Fibroblast of lung (primary cell): ENCODE data around the gene C1QC. TPM values are rescaled to one million over a fixed set of nuclear protein-coding genes. Genes with fewer than 3 reads are reported as not detected.
"Not testable (repeated sequence)": the region's sequence is repeated elsewhere in the genome, so short reads cannot be mapped to it uniquely, and the experiment has no call there.

Experiments
- DNase-seq, 2 donors: peaks; one replicate each; pipeline versions ENCODE4 v3.0.0 to v3.0.0-alpha.2; 2010; ENCODE audit warnings: low read depth in 2 of 2
- H2AFZ ChIP-seq: 2 replicates; pipeline ENCODE4 v1.5.1; 2012; ENCODE audit warnings: low read length, control low read depth, inconsistent platforms
- H3K27ac ChIP-seq: 2 replicates; pipeline ENCODE4 v1.5.1; 2011; ENCODE audit warnings: low read length, control low read depth; ENCODE audit not compliant: insufficient read depth
- H3K27me3 ChIP-seq: 2 replicates; pipeline ENCODE4 v1.5.1; 2011; ENCODE audit warnings: mild to moderate bottlenecking, low read length; ENCODE audit not compliant: control insufficient read depth, insufficient read depth
- H3K36me3 ChIP-seq: 2 replicates; pipeline ENCODE4 v1.5.1; 2011; ENCODE audit warnings: low read length; ENCODE audit not compliant: control insufficient read depth, insufficient read depth
- H3K4me1 ChIP-seq: 2 replicates; pipeline ENCODE4 v1.5.1; 2011; ENCODE audit warnings: low read length; ENCODE audit not compliant: control insufficient read depth, insufficient read depth; ENCODE audit errors: extremely low read depth
- H3K4me2 ChIP-seq: 2 replicates; pipeline ENCODE4 v1.5.1; 2011; ENCODE audit warnings: low read length, control low read depth; ENCODE audit not compliant: insufficient read depth; ENCODE audit errors: extremely low read depth
- H3K4me3 ChIP-seq, 4 experiments: fragments of 200-600 bp in 1 of 4; sonication (generic) in 1 of 4; replicated peaks in 1 of 4; 2 replicates each; pipeline ENCODE4 v1.5.1; 2011 to 2016; ENCODE audit warnings: low read length in 4 of 4, low read depth in 3 of 4, mild to moderate bottlenecking in 3 of 4, control low read depth in 2 of 4, inconsistent platforms in 1 of 4, mixed read lengths in 1 of 4; ENCODE audit not compliant: insufficient read depth in 1 of 4; ENCODE audit errors: control extremely low read depth in 1 of 4
- H3K79me2 ChIP-seq: 2 replicates; pipeline ENCODE4 v1.5.1; 2012; ENCODE audit warnings: mild to moderate bottlenecking, low read length, inconsistent platforms; ENCODE audit not compliant: control insufficient read depth, insufficient read depth
- H3K9ac ChIP-seq: 2 replicates; pipeline ENCODE4 v1.5.1; 2011; ENCODE audit warnings: mild to moderate bottlenecking, low read length, control low read depth; ENCODE audit not compliant: insufficient read depth
- H3K9me3 ChIP-seq: 2 replicates; pipeline ENCODE4 v1.5.1; 2012; ENCODE audit warnings: low read depth, low read length; ENCODE audit not compliant: control insufficient read depth, insufficient read depth
- H4K20me1 ChIP-seq: 2 replicates; pipeline ENCODE4 v1.5.1; 2011; ENCODE audit warnings: low read length; ENCODE audit not compliant: control insufficient read depth, insufficient read depth; ENCODE audit errors: extremely low read depth
- CTCF ChIP-seq, 2 donors: IDR thresholded peaks in 1 of 2; conservative IDR thresholded peaks in 1 of 2; 1 replicate in 1 of 2; 2 replicates in 1 of 2; pipeline ENCODE4 v1.5.1; 2011 to 2012; ENCODE audit warnings: low read length in 2 of 2, control low read depth in 1 of 2, inconsistent platforms in 1 of 2, low read depth in 1 of 2, mild to moderate bottlenecking in 1 of 2
- EZH2 ChIP-seq: IDR thresholded peaks from 2 replicates; pipeline ENCODE4 v1.5.1; 2012; ENCODE audit warnings: low read length, control low read depth, mild to moderate bottlenecking; ENCODE audit errors: missing control alignments
- polyA plus RNA-seq, 2 donors: library from polyadenylated mRNA; depleted of rRNA in 1 of 2; stranded (reverse) in 1 of 2; unstranded in 1 of 2; fragments of >200 nt; gene quantifications; 2 replicates each; pipeline ENCODE4 v1.2.1, GENCODE V29; 2011 to 2012; ENCODE audit warnings: missing spikeins in 1 of 2
- total RNA-seq: library from RNA; depleted of rRNA; stranded (reverse); fragments of >200 nt; gene quantifications from 2 replicates; pipeline ENCODE4 v1.2.1, GENCODE V29; 2014

The C1QC gene
- total and polyA plus RNA-seq, 2 donors (not counting 1 experiment from before 2014, with no cell fraction given), result not detected

GRCh38 chr1:22666412-22666811, 23.0 kb downstream of the C1QC start:
- Histone ChIP-seq H3K79me2 (no peaks in the 10 kb centered on the region), H4K20me1 (no peaks in the 10 kb centered on the region), H3K9me3 (no peaks in the 10 kb centered on the region), H3K4me1 (no peaks in the 10 kb centered on the region), H3K9ac (no peak overlapping the region), H2AFZ (no peak overlapping the region), H3K36me3 (no peaks in the 10 kb centered on the region), H3K27ac (no peak overlapping the region), H3K4me2 (no peak overlapping the region), H3K4me3 (no peak overlapping the region), H3K27me3 (peaks cover 22% of the 10 kb centered on the region)
- DNase-seq, result no peak
- no peak for TF ChIP-seq EZH2
- no peak for TF ChIP-seq CTCF (conservative IDR thresholded peaks at IDR 0.05 in 1 of 2, IDR thresholded peaks at IDR 0.05 in 1 of 2; ENCODE audit: low read depth in 1 of 2, low read length in 2 of 2)

DNA sequence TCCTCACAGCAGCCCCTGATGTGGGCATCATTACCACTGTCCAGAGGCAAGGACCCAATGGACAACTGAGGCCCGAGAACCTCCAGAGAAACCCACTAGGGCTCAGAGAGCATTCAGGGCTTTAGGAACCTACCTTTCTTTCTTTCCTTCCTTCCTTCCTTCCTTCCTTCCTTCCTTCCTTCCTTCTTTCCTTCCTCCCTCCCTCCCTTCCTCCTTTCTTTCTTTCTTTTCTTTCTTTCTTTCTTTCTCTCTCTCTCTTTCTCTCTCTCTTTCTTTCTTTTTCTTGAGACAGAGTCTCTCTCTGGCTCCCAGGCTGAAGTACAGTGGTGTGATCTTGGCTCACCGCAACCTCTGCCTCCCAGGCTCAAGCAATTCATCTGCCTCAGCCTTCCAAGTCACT, 25.4 kb downstream of the C1QC start:
- H4K20me1 ChIP-seq, H2AFZ ChIP-seq, H3K4me2 ChIP-seq, H3K9ac ChIP-seq, H3K9me3 ChIP-seq, H3K4me3 ChIP-seq, H3K79me2 ChIP-seq, DNase-seq, H3K4me1 ChIP-seq, H3K36me3 ChIP-seq, H3K27ac ChIP-seq: not testable (repeated sequence)
- H3K27me3 ChIP-seq, result peaks cover 36% of the 10 kb centered on the region

DNA sequence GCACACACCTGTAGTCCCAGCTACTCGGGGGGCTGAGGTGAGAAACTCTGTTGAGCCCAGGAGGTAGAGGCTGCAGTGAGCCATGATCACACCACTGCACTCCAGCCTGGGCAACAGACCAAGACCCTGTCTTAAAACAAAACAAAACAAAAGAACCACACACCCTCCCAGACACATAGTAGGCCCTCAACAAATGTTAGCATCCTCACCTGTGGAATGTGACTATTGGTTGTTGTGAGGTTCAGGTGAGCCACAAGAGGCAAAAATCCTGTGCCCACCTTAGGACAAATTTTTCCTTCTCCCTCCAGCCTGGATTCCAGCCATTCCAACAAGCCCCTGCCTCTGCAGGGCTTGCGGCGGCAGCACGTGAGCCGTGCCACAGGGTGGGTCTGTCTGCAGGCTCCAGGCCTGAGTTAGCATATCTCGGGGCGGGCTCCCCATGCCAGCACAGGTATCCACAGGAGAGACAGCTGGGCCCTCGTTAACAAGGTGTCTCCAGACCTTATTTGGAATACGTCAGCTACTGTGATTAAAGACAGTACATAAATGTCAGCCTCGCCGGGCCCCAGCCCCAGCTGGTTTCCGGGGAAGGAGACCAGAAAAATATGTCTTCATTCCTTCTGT, 27.0 kb downstream of the C1QC start:
- Histone ChIP-seq H3K9me3 (no peaks in the 10 kb centered on the region), H3K4me1 (no peaks in the 10 kb centered on the region), H3K36me3 (no peaks in the 10 kb centered on the region), H3K9ac (no peak overlapping the region), H3K27ac (no peak overlapping the region), H3K27me3 (peaks cover 37% of the 10 kb centered on the region), H2AFZ (no peak overlapping the region), H4K20me1 (no peaks in the 10 kb centered on the region), H3K79me2 (no peaks in the 10 kb centered on the region), H3K4me3 (no peak overlapping the region), H3K4me2 (no peak overlapping the region)
- TF ChIP-seq EZH2 (no peak), CTCF (conservative IDR thresholded peaks at IDR 0.05 in 1 of 2, IDR thresholded peaks at IDR 0.05 in 1 of 2; ENCODE audit: low read depth in 1 of 2, low read length in 2 of 2) (no peak)
- no peak for DNase-seq
